GM23338 (cell line): ENCODE results near the gene ROGDI. TPM values are rescaled to one million over a fixed set of nuclear protein-coding genes. Genes with fewer than 3 reads are reported as not detected.

ENCODE experiments used
- ATAC-seq: fragments of 200-7000 bp; cut with Tn5 transposase; 3 replicates; pipeline ENCODE4 v1.9.1; 2020
- DNase-seq: peaks from one replicate; pipeline ENCODE4 v3.0.0-alpha.2; 2015; ENCODE audit warnings: low spot score
- H2AFZ ChIP-seq: fragments of 200-600 bp; sonication (generic); 2 replicates; pipeline ENCODE4 v1.8.0; 2016; ENCODE audit warnings: antibody characterized with exemption, mild to moderate bottlenecking, moderate library complexity
- H3F3A ChIP-seq: fragments of 200-600 bp; sonication (generic); replicated peaks from 2 replicates; pipeline ENCODE4 v1.8.0; 2017; ENCODE audit warnings: antibody characterized with exemption, mixed run types, low read depth
- H3K27ac ChIP-seq: fragments of 200-600 bp; sonication (generic); 2 replicates; pipeline ENCODE4 v1.6.1; 2016; ENCODE audit warnings: low read depth
- H3K27me3 ChIP-seq: fragments of 200-600 bp; sonication (generic); 2 replicates; pipeline ENCODE4 v1.8.0; 2016; ENCODE audit warnings: mild to moderate bottlenecking, mixed run types, moderate library complexity; ENCODE audit not compliant: insufficient read depth
- H3K36me3 ChIP-seq: fragments of 200-600 bp; sonication (generic); 2 replicates; pipeline ENCODE4 v1.8.0; 2016; ENCODE audit warnings: mild to moderate bottlenecking; ENCODE audit not compliant: insufficient read depth
- H3K4me1 ChIP-seq: fragments of 200-600 bp; sonication (generic); 2 replicates; pipeline ENCODE4 v1.8.0; 2016; ENCODE audit warnings: mild to moderate bottlenecking, moderate library complexity; ENCODE audit not compliant: insufficient read depth
- H3K4me2 ChIP-seq: fragments of 200-600 bp; sonication (generic); 2 replicates; pipeline ENCODE4 v1.7.1; 2017; ENCODE audit warnings: mixed run types
- H3K4me3 ChIP-seq: fragments of 200-600 bp; sonication (generic); 2 replicates; pipeline ENCODE4 v1.6.1; 2016; ENCODE audit warnings: mixed run types
- H3K79me2 ChIP-seq: fragments of 200-600 bp; sonication (generic); replicated peaks from 2 replicates; pipeline ENCODE4 v1.8.0; 2017; ENCODE audit warnings: mild to moderate bottlenecking; ENCODE audit not compliant: insufficient read depth
- H3K9me2 ChIP-seq: fragments of 200-600 bp; sonication (generic); 2 replicates; pipeline ENCODE4 v1.8.0; 2017; ENCODE audit not compliant: insufficient read depth
- H4K20me1 ChIP-seq: fragments of 200-600 bp; sonication (generic); replicated peaks from 2 replicates; pipeline ENCODE4 v1.8.0; 2017; ENCODE audit warnings: mild to moderate bottlenecking; ENCODE audit not compliant: insufficient read depth
- H3K27ac Mint-ChIP-seq: 2 replicates; pipeline ENCODE4 v1.8.0; 2020; ENCODE audit warnings: inconsistent platforms, mild to moderate bottlenecking, moderate library complexity, mixed read lengths
- H3K27me3 Mint-ChIP-seq: 3 replicates; pipeline ENCODE4 v1.8.0; 2022; ENCODE audit warnings: low read depth, mild to moderate bottlenecking, moderate library complexity, mixed read lengths, inconsistent platforms; ENCODE audit not compliant: insufficient read depth, poor library complexity
- H3K36me3 Mint-ChIP-seq: 3 replicates; pipeline ENCODE4 v1.8.0; 2021; ENCODE audit warnings: low read depth, mild to moderate bottlenecking, inconsistent platforms, moderate library complexity, mixed read lengths
- H3K4me1 Mint-ChIP-seq: 3 replicates; pipeline ENCODE4 v1.8.0; 2020; ENCODE audit warnings: mild to moderate bottlenecking, inconsistent platforms, mixed read lengths
- H3K4me3 Mint-ChIP-seq: 3 replicates; pipeline ENCODE4 v1.8.0; 2021; ENCODE audit warnings: moderate library complexity, mild to moderate bottlenecking, inconsistent platforms, mixed read lengths
- H3K9me3 Mint-ChIP-seq: 3 replicates; pipeline ENCODE4 v1.8.0; 2020; ENCODE audit warnings: moderate library complexity, mild to moderate bottlenecking, inconsistent platforms, mixed read lengths
- CREB1 ChIP-seq: fragments of 250-450 bp; sonication (Bioruptor Pico); IDR thresholded peaks from 2 replicates; pipeline ENCODE4 v1.5.0; 2020; ENCODE audit warnings: low read depth, mild to moderate bottlenecking, moderate library complexity
- EZH2 ChIP-seq: fragments of 200-600 bp; sonication (generic); IDR thresholded peaks from one replicate; pipeline ENCODE4 v1.8.0; 2017; ENCODE audit warnings: antibody characterized with exemption, mild to moderate bottlenecking, low read depth; ENCODE audit not compliant: unreplicated experiment
- EZH2phosphoT487 ChIP-seq: fragments of 200-600 bp; sonication (generic); IDR thresholded peaks from one replicate; pipeline ENCODE4 v1.8.1; 2018; ENCODE audit warnings: antibody characterized with exemption; ENCODE audit not compliant: unreplicated experiment
- JUNB ChIP-seq: IDR thresholded peaks from one replicate; pipeline ENCODE4 v1.6.1; 2016; ENCODE audit warnings: antibody characterized with exemption; ENCODE audit not compliant: unreplicated experiment
- NANOG ChIP-seq: IDR thresholded peaks from 2 replicates; pipeline ENCODE4 v1.6.1; 2016; ENCODE audit warnings: antibody characterized with exemption, borderline replicate concordance
- POLR2AphosphoS5 ChIP-seq: IDR thresholded peaks from 2 replicates; pipeline ENCODE4 v1.6.1; 2016; ENCODE audit warnings: antibody characterized with exemption, low read depth
- REST ChIP-seq: IDR thresholded peaks from one replicate; pipeline ENCODE4 v1.6.1; 2018; ENCODE audit warnings: antibody characterized with exemption; ENCODE audit not compliant: unreplicated experiment
- STAT1 ChIP-seq: IDR thresholded peaks from one replicate; pipeline ENCODE4 v1.6.1; 2016; ENCODE audit warnings: antibody characterized with exemption; ENCODE audit not compliant: unreplicated experiment
- ZNF114 ChIP-seq: fragments of 250-450 bp; sonication (Bioruptor Pico); IDR thresholded peaks from 2 replicates; pipeline ENCODE4 v1.5.0; 2020; ENCODE audit warnings: mild to moderate bottlenecking, moderate library complexity
- ZNF331 ChIP-seq: fragments of 250-450 bp; sonication (Bioruptor Pico); IDR thresholded peaks from 2 replicates; pipeline ENCODE4 v1.5.0; 2020; ENCODE audit warnings: low read depth, mild to moderate bottlenecking, moderate library complexity
- ZNF462 ChIP-seq: fragments of 250-450 bp; sonication (Bioruptor Pico); IDR thresholded peaks from 2 replicates; pipeline ENCODE4 v1.5.0; 2020; ENCODE audit warnings: mild to moderate bottlenecking, moderate library complexity
- polyA plus RNA-seq: library from polyadenylated mRNA; unstranded; fragments of >200 nt; fragmentation: Nextera tagmentation; extraction: Ambion mirVana; gene quantifications from 2 replicates; pipeline ENCODE4 v1.2.1, GENCODE V29; 2016
- total RNA-seq: library from RNA; depleted of rRNA; stranded (reverse); fragments of >200 nt; shearing (Covaris generic); gene quantifications from 2 replicates; pipeline ENCODE4 v1.2.3, GENCODE V29; 2014
- TF ChIP-seq, protein P1 (sequence below): IDR thresholded peaks from 2 replicates; pipeline ENCODE4 v1.6.1; 2016; ENCODE audit warnings: antibody characterized with exemption
- TF ChIP-seq, protein P2 (sequence below), 2 experiments: fragments of 200-600 bp in 1 of 2; sonication (generic) in 1 of 2; conservative IDR thresholded peaks; 2 replicates each; pipeline versions ENCODE4 v1.5.1 to v1.6.1; 2016 to 2017; ENCODE audit warnings: antibody characterized with exemption in 2 of 2, low read depth in 2 of 2, mild to moderate bottlenecking in 2 of 2, moderate library complexity in 1 of 2

ROGDI gene
- total and polyA plus RNA-seq, 2 experiments from 2014 or later = 30.3 to 38.8 TPM

- Mint-ChIP-seq H3K4me3 (no peak overlapping the region), H3K9me3 (no peaks in the 10 kb centered on the region), H3K36me3 (peaks cover 4% of the 10 kb centered on the region; the same call in 2 of the 3 replicates), H3K4me1 (peaks cover 12% of the 10 kb centered on the region), H3K27me3 (peaks cover 5% of the 10 kb centered on the region), H3K27ac (no peak overlapping the region)
- Histone ChIP-seq H3K9me2 (no peaks in the 10 kb centered on the region), H4K20me1 (no peaks in the 10 kb centered on the region), H3K27ac (no peak overlapping the region), H3K79me2 (no peaks in the 10 kb centered on the region), H3F3A (no peaks in the 10 kb centered on the region; the same call in 1 of the 2 replicates), H3K27me3 (no peaks in the 10 kb centered on the region), H2AFZ (no peak overlapping the region), H3K4me3 (no peak overlapping the region), H3K4me1 (peaks cover 12% of the 10 kb centered on the region; the same call in 1 of the 2 replicates), H3K36me3 (no peaks in the 10 kb centered on the region), H3K4me2 (no peak overlapping the region)
- TF ChIP-seq, protein P1, sequence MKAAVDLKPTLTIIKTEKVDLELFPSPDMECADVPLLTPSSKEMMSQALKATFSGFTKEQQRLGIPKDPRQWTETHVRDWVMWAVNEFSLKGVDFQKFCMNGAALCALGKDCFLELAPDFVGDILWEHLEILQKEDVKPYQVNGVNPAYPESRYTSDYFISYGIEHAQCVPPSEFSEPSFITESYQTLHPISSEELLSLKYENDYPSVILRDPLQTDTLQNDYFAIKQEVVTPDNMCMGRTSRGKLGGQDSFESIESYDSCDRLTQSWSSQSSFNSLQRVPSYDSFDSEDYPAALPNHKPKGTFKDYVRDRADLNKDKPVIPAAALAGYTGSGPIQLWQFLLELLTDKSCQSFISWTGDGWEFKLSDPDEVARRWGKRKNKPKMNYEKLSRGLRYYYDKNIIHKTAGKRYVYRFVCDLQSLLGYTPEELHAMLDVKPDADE = no peak
- TF ChIP-seq CREB1 = no peak
- TF ChIP-seq ZNF462 = no peak
- TF ChIP-seq REST = no peak
- no peak for TF ChIP-seq POLR2AphosphoS5
- no peak for TF ChIP-seq EZH2phosphoT487
- TF ChIP-seq JUNB = no peak
- TF ChIP-seq, protein P2, sequence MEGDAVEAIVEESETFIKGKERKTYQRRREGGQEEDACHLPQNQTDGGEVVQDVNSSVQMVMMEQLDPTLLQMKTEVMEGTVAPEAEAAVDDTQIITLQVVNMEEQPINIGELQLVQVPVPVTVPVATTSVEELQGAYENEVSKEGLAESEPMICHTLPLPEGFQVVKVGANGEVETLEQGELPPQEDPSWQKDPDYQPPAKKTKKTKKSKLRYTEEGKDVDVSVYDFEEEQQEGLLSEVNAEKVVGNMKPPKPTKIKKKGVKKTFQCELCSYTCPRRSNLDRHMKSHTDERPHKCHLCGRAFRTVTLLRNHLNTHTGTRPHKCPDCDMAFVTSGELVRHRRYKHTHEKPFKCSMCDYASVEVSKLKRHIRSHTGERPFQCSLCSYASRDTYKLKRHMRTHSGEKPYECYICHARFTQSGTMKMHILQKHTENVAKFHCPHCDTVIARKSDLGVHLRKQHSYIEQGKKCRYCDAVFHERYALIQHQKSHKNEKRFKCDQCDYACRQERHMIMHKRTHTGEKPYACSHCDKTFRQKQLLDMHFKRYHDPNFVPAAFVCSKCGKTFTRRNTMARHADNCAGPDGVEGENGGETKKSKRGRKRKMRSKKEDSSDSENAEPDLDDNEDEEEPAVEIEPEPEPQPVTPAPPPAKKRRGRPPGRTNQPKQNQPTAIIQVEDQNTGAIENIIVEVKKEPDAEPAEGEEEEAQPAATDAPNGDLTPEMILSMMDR (conservative IDR thresholded peaks at IDR 0.05; ENCODE audit: low read depth in 2 of 2) = no peak
- TF ChIP-seq STAT1 = no peak
- TF ChIP-seq EZH2 = no peak
- no peak for TF ChIP-seq NANOG
- no peak for TF ChIP-seq ZNF331
- TF ChIP-seq ZNF114 (CRISPR knock-in tag) = no peak
- no peak for DNase-seq
- no peak for ATAC-seq
These were observed 11.6 kb downstream of the ROGDI start for GRCh38 chr16:4790871-4791270.
